AG08395 (cell line): Measurements from ENCODE around the gene SLC24A5.
A peak's percentile ranks its signal among the peaks of the same experiment; 100 is the strongest.

Experiments
- DNase-seq: peaks from one replicate; pipeline ENCODE4 v3.0.0; 2012; ENCODE audit warnings: mixed read lengths, low spot score

Gene SLC24A5

GRCh38 chr15:48190932-48191573, 70.3 kb downstream of the SLC24A5 start:
- DNase-seq, result peak; percentile 64

GRCh38 chr15:48191574-48192225, 70.9 kb downstream of the SLC24A5 start, which contains the start of gene CTXN2:
CTXN2 (plus strand) TSS chr15:48191665; CDS start chr15:48201301, 9,636 bp downstream.
- no peak for DNase-seq
